Coronary artery (tissue), 2 donors: ENCODE measurements around the gene PTPRE.

Experiments
- DNase-seq: peaks from one replicate; pipeline ENCODE4 v3.0.0-alpha.2; 2017; ENCODE audit warnings: low spot score
- H3K27ac ChIP-seq, 2 donors: fragments of 200-600 bp; sonication (generic); one replicate each; pipeline ENCODE4 v1.5.1; 2016 to 2019
- H3K4me3 ChIP-seq: fragments of 200-600 bp; sonication (generic); 2 replicates; pipeline ENCODE4 v1.5.1; 2016; ENCODE audit warnings: mild to moderate bottlenecking, moderate library complexity
- CTCF ChIP-seq: fragments of 200-600 bp; sonication (generic); IDR thresholded peaks from one replicate; pipeline ENCODE4 v1.5.1; 2019; ENCODE audit warnings: antibody characterized with exemption

The PTPRE gene

GRCh38 chr10:128099901-128100300 lies 193.0 kb downstream of the PTPRE start:
- Histone ChIP-seq H3K27ac (no peak overlapping the region), H3K4me3 (no peak overlapping the region)
- DNase-seq: no peak
- no peak for TF ChIP-seq CTCF

GRCh38 chr10:128101901-128102300 lies 195.0 kb downstream of the PTPRE start:
- Histone ChIP-seq H3K4me3 (no peak overlapping the region), H3K27ac (no peak overlapping the region)
- no peak for TF ChIP-seq CTCF
- DNase-seq: no peak

GRCh38 chr10:128102480-128103228 lies 195.8 kb downstream of the PTPRE start:
- no peak overlapping the region for H3K27ac ChIP-seq
- no peak for TF ChIP-seq CTCF
- no peak for DNase-seq
- no peak overlapping the region for H3K4me3 ChIP-seq

GRCh38 chr10:128103229-128103714 lies 196.4 kb downstream of the PTPRE start:
- no peak for DNase-seq
- H3K4me3 ChIP-seq: no peak overlapping the region
- TF ChIP-seq CTCF: no peak
- H3K27ac ChIP-seq: no peak overlapping the region

GRCh38 chr10:128105383-128105782 lies 198.5 kb downstream of the PTPRE start:
- no peak overlapping the region for H3K4me3 ChIP-seq
- TF ChIP-seq CTCF: no peak
- DNase-seq: no peak

GRCh38 chr10:128109707-128110106 lies 202.8 kb downstream of the PTPRE start:
- Histone ChIP-seq H3K27ac (no peak overlapping the region), H3K4me3 (no peak overlapping the region)
- no peak for TF ChIP-seq CTCF
- no peak for DNase-seq

More at GRCh38 chr10:128105383-128105782, 198.5 kb downstream of the PTPRE start:
- H3K27ac ChIP-seq: no peak overlapping the region

- TF ChIP-seq CTCF: no peak
- Histone ChIP-seq H3K27ac (no peak overlapping the region), H3K4me3 (no peak overlapping the region)
- no peak for DNase-seq
These were observed 203.4 kb downstream of the PTPRE start for GRCh38 chr10:128110339-128110738.
